Mesothelial cell of epicardium (in vitro differentiated cells): ENCODE measurements around the gene TMSB10. TPM values are rescaled to one million over a fixed set of nuclear protein-coding genes. Genes with fewer than 3 reads are reported as not detected.
"Not testable (repeated sequence)": the region's sequence is repeated elsewhere in the genome, so short reads cannot be mapped to it uniquely, and the experiment has no call there.

ENCODE experiments used
- DNase-seq, 2 experiments: peaks; one replicate each; pipeline ENCODE4 v3.0.0; 2021; ENCODE audit warnings: low spot score in 2 of 2; ENCODE audit not compliant: unreplicated experiment in 2 of 2
- H3K27ac Mint-ChIP-seq: 2 replicates; pipeline ENCODE4 v1.8.0; 2021; ENCODE audit warnings: mixed read lengths
- H3K27me3 Mint-ChIP-seq: 2 replicates; pipeline ENCODE4 v1.8.0; 2021; ENCODE audit warnings: low read depth, mixed read lengths
- H3K36me3 Mint-ChIP-seq: 2 replicates; pipeline ENCODE4 v1.8.0; 2021; ENCODE audit warnings: mixed read lengths
- H3K4me1 Mint-ChIP-seq: 2 replicates; pipeline ENCODE4 v1.8.0; 2021; ENCODE audit warnings: mixed read lengths
- H3K4me3 Mint-ChIP-seq: 2 replicates; pipeline ENCODE4 v1.8.0; 2021; ENCODE audit warnings: mild to moderate bottlenecking, moderate library complexity, mixed read lengths
- H3K9me3 Mint-ChIP-seq: 2 replicates; pipeline ENCODE4 v1.8.0; 2021; ENCODE audit warnings: mixed read lengths
- total RNA-seq: library from RNA; stranded (reverse); gene quantifications from 3 replicates; pipeline ENCODE4 v1.2.1, GENCODE V29; 2021
- TF ChIP-seq, protein P1 (sequence below): fragments of 200-600 bp; sonication (generic); IDR thresholded peaks from one replicate; pipeline ENCODE4 v1.5.0; 2021; ENCODE audit warnings: antibody characterized with exemption; ENCODE audit not compliant: unreplicated experiment

Gene TMSB10
- total RNA-seq, 1 donor from 2014 or later = 1,289 TPM

DNA sequence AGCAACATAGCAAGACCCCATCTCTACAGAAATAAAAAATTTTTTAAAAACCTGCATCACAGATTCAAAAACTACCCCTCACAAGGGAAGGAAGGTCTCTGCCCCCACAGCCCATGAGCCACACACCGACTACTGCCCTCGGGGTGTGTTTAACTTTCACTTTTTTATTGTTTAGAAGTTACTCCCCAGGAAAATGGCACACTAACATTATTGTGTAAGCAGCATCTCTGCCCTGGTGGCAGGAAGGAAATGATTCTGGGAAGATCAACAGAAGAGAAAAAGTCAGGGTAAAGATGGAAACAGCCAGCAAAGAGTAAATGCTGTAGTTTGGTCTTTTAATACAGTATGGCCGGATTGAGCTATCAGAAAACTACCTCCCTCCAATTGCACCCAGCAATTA lies 46.5 kb upstream of the TMSB10 start:
- Mint-ChIP-seq H3K27me3 (peaks cover 63% of the 10 kb centered on the region), H3K4me3 (no peak overlapping the region), H3K36me3 (no peaks in the 10 kb centered on the region), H3K4me1 (no peaks in the 10 kb centered on the region), H3K9me3 (no peaks in the 10 kb centered on the region), H3K27ac (no peak overlapping the region)
- no peak for DNase-seq
- TF ChIP-seq, protein P1, sequence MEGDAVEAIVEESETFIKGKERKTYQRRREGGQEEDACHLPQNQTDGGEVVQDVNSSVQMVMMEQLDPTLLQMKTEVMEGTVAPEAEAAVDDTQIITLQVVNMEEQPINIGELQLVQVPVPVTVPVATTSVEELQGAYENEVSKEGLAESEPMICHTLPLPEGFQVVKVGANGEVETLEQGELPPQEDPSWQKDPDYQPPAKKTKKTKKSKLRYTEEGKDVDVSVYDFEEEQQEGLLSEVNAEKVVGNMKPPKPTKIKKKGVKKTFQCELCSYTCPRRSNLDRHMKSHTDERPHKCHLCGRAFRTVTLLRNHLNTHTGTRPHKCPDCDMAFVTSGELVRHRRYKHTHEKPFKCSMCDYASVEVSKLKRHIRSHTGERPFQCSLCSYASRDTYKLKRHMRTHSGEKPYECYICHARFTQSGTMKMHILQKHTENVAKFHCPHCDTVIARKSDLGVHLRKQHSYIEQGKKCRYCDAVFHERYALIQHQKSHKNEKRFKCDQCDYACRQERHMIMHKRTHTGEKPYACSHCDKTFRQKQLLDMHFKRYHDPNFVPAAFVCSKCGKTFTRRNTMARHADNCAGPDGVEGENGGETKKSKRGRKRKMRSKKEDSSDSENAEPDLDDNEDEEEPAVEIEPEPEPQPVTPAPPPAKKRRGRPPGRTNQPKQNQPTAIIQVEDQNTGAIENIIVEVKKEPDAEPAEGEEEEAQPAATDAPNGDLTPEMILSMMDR = no peak

DNA sequence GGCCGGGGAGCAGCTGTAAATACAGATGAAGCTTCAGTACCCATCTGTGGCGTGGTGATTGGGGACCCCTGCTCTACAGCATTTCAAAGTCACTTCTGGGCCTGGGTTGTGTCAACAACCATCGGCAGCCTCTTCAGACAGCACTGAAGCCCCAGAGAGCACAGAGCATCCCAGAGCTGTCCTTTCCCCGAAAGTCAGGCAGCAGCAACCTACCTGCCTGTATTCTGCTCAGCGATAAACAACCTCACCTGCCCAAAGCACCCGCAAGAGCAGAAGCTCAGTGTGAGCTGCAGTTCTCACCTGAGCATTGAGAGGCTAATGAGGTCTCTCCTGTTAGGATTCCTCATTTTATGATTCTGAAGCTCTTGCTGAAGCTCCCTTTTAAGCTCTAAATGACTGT lies 43.9 kb upstream of the TMSB10 start:
- TF ChIP-seq, protein P1 = no peak
- Mint-ChIP-seq H3K9me3 (no peaks in the 10 kb centered on the region), H3K27me3 (peaks cover 56% of the 10 kb centered on the region), H3K4me3 (no peak overlapping the region), H3K36me3 (no peaks in the 10 kb centered on the region), H3K27ac (no peak overlapping the region), H3K4me1 (no peaks in the 10 kb centered on the region)
- no peak for DNase-seq

DNA sequence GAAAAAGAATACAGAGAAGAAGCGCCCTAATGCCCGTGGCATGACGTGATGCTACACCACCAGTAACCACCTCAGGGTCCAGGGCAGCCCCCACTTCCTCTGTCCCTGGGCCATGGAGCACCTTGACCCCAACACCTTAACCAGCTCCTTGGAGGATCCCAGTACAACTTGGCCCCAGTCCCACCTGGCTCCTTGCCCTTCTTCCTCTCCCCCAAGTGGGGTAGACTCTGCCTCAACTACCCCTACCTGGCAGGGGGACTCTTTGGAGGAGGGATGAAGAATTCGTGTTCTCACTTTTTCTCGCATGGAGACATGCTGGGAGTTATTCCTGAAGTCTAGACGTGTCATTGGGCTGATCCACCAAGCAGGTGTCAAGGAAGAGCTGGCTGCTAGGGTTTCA lies 43.5 kb upstream of the TMSB10 start:
- DNase-seq = no peak
- H3K27me3 Mint-ChIP-seq = peaks cover 55% of the 10 kb centered on the region
- TF ChIP-seq, protein P1 = no peak
- no peaks in the 10 kb centered on the region for H3K9me3 Mint-ChIP-seq
- H3K36me3 Mint-ChIP-seq = no peaks in the 10 kb centered on the region
- H3K4me3 Mint-ChIP-seq = no peak overlapping the region
- H3K4me1 Mint-ChIP-seq = no peaks in the 10 kb centered on the region
- H3K27ac Mint-ChIP-seq = no peak overlapping the region

DNA sequence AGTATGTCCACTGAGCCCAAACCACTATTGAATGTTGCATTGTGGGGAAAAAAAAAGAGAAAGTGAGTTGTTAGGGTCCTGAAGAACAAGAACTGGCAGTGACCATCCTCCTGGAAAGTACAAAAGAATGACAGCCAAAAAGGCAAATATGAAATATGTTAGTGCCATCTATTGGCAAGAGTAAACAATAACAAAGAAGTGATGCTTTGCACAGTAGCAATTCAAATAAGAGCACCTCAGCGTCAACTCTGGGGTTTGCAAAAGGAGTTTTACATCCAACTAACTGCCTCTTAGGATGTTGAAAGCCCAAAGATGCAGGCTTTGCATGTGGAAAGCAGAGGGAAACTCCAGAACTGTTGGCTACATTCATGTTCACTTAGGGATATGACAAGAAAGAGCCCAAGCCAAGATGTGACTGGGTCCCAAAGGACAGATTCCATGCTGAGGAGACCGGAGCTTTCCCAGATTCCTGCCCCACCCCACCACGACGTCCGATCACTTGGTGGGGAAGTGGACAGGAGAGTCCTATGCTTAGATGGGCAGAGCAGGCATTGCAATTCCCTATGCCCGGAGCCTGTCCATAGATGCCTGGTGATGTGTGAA lies 40.2 kb upstream of the TMSB10 start:
- TF ChIP-seq, protein P1 = no peak
- H3K27ac Mint-ChIP-seq = no peak overlapping the region
- DNase-seq = no peak
- no peaks in the 10 kb centered on the region for H3K9me3 Mint-ChIP-seq
- no peaks in the 10 kb centered on the region for H3K4me1 Mint-ChIP-seq
- no peaks in the 10 kb centered on the region for H3K36me3 Mint-ChIP-seq
- H3K27me3 Mint-ChIP-seq = peaks cover 51% of the 10 kb centered on the region
- no peak overlapping the region for H3K4me3 Mint-ChIP-seq

DNA sequence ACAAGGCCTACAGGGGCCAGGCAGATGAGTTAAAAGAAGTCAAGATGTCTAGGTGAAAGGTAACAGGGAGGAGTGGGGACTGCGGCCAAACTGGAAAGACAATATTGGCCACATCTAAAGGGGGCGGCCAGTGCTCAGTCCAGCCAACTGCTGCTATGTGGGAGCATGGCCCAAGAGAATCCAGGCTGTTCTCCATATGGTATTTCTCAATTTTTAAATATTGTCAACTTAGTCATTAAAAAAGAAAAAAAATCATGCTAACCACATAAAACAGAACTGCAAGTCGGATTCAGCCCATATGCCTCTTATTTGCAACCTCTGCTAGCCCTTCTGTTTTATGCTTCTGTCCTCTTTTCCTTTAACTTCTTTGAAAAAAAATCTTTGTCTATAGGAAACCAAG lies 39.3 kb upstream of the TMSB10 start:
- DNase-seq = no peak
- Mint-ChIP-seq H3K4me3 (no peak overlapping the region), H3K27me3 (peaks cover 55% of the 10 kb centered on the region), H3K36me3 (no peaks in the 10 kb centered on the region), H3K4me1 (no peaks in the 10 kb centered on the region), H3K9me3 (no peaks in the 10 kb centered on the region), H3K27ac (no peak overlapping the region)
- TF ChIP-seq, protein P1 = no peak

DNA sequence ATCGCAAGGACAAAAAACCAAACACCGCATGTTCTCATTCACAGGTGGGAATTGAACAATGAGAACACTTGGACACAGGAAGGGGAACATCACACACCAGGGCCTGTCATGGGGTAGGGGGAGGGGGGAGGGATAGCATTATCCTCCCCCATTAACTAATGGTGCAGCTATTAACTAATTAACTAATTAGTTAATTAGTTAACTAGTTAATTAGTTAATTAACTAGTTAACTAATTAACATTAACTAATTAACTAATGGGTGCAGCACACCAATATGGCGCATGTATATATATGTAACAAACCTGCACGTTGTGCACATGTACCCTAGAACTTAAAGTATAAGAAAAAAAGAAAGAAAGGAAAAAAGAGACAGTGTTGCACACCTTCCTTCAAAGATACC lies 37.1 kb upstream of the TMSB10 start:
- not testable (repeated sequence) for H3K4me1 Mint-ChIP-seq, H3K4me3 Mint-ChIP-seq, H3K36me3 Mint-ChIP-seq, DNase-seq, H3K9me3 Mint-ChIP-seq, H3K27ac Mint-ChIP-seq
- peaks cover 54% of the 10 kb centered on the region for H3K27me3 Mint-ChIP-seq
